Retina (tissue), 1 donor: ENCODE measurements around the gene GABBR2.

Experiments
- DNase-seq: peaks from one replicate; pipeline ENCODE4 v3.0.0-alpha.2; 2016

GABBR2 gene

DNA sequence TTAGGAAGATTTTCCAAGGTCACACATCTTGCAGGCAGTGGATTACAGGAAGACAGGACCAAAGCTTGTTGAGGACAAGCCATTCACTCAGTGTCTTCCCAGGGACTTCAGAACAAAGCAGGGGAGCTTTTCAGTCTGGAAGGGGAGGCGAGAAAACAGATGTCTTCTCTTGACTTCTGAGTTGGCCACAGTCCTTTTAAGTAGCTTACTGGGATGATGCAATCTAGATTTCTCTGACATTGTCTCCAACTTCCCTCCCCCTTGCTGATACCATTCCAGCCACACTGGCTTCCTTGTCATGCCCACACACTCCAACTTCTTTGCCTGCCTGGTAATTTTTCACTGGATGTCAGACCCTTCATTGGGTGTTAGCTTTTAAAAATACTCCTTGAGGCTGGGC is 279.1 kb downstream of the GABBR2 start:
- no peak for DNase-seq

DNA sequence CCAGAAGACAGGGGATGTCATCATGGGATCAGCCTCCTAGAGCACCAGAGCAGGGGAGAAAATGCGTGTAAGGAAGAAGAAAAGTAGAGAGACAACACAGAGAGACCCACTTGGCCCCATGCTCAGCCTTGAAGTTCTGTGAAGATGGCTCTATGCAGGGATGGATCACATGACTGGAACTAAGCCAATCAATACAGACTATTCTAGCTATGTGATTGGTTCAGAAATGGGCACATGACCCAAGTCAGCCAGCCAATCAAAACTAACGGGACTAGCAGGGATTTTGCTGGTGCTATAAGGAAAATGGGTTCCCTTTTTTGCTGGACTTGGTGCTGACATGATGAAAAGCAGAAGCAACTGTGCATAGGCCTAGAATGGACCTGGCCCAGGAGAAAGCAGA is 280.3 kb downstream of the GABBR2 start:
- no peak for DNase-seq

DNA sequence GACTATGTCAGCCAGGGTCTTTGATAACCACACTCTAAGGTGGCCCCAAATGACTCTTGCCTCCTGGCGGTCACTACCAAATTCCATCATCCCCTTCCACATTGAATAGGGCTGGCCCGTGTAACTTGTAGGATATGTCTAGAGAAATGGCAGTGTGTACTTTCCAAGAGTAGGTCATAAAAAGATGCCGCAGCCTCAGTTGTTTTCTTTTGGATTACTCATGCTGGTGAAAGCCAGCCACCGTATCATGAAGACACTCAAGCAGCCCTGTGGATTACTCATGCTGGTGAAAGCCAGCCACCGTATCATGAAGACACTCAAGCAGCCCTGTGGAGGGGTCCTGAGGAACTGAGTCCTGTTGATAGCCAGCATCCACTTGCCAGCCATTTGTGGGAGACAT is 281.2 kb downstream of the GABBR2 start:
- DNase-seq: no peak

DNA sequence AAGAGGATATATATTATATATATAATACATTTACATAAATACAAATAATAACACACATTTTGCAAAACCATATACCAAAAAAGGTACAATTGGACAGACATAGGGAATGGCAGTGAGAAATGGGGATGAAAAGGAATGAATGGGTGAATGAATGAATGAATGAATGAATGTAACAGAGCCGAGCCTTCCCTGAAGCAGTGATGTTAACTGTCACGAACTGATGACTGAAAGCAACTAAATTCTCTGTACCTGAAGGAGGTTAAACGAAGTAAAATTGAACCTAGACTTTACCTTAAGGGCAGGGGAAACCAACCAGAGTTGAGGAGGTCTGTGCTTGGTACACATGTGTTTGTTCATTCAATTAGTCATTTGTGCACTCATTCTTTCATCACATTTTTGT is 283.7 kb downstream of the GABBR2 start:
- DNase-seq: no peak

DNA sequence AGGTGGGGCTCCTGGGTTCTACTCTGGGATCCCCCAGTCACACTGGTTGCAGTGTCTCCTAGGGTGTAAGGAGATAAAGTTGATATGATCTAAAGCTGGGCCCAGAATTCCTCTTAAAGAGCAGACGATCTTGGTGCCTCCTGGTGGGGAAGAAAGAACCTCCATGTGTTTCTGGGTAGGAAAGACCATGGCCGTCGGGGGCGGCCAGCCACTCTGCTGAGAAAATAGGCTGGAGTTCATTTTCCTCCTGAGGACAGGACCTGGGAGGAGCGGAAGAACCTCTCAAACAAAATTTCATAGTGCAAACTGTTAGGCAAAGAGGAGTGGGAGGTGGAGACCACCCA is 289.5 kb downstream of the GABBR2 start:
- DNase-seq: no peak

DNA sequence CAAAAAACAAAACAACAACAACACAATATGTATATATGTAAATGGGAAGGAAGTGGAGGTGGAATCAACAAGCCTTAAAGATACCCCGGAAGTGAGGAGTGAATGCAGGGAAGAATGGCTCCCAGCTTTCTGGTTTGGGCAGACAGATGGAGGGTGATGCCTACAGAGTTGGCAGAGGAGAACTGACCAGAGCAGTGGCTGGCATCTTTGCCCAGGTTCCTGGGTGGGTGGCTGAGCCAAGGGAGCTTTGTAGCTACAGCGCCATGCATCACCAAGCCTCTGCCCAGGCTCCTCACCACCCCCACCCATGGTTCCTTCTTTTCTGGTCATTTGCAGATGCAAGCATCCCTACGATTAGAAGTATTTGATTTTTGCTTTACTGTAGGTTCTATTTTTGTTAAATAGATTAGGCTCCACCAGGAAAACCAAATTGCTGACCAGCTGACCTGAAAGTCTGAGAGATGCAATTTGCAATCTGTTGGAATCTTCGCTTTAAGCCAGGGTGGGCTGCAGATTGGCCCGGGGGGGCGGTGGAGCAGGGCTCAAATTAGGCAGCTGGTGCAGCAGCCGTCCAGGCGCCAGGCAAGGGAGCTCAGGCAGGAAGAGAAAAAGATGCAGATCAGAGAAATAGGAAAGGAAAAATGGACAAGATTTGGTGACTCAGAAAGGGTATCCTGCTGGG is 290.0 kb downstream of the GABBR2 start:
- no peak for DNase-seq

DNA sequence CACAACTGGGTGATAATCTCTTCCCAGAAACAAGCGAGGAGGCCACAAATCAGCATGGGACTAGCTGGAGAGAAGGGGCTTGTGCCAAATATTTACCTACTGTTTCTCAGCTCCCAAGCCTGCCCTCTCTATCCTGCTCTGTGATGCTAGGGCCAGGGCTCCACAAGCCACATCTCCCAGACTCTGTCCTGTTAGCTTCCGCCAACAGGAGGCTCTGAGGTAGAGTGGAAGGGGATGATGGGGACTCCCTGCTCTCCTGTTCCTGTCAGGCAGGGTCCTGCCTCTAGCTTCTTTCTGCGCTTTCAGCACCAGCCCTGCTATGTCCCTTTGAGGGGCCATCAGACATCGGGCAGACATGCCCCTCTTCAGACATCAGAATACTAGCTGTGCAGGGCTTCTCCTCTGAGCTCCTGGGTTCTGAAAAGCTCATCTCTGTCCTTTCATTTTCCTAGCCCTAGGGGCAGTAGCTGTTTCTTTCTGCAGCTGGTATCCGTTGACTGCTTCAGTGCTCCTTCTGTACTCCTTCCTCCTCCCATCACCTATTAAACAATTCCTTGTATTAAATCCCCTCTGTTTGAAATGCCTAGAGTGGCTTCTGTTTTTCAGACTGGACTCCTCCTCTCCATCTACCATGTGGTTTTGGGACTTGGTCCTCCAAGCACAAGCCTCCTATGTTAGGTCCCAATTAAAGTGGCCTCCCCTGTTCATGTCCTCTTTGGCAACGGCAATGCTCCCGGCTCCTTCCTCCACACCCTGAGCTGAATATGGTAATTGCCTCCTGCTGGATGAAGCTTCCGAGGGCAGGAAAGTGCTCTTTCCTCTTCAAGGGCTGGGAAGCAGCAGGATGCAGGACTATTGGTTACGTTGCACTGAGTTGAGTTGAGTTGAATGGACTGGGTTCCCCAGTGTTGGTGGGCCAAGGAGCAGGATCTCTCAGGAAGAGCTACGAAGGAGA is 292.2 kb downstream of the GABBR2 start:
- DNase-seq: no peak

DNA sequence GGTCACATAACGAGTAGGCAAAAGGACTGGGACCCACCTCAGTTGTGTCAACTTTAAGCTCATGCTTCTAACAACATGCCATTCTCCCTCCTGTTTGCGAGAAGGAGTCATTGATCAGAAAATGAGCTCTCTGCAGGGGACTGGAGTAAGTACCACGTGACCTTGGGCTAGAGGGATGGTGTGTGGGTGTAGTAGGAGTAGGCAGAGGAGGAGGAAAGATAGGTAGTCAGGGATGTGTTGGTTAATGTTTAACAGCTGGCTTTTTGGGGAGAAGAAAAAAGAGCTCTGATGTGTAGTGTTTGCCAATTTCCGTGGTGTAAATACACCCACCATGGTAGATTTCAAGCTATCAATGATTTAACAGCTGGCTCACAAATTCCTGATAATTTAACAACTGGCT is 293.0 kb downstream of the GABBR2 start:
- DNase-seq: no peak

DNA sequence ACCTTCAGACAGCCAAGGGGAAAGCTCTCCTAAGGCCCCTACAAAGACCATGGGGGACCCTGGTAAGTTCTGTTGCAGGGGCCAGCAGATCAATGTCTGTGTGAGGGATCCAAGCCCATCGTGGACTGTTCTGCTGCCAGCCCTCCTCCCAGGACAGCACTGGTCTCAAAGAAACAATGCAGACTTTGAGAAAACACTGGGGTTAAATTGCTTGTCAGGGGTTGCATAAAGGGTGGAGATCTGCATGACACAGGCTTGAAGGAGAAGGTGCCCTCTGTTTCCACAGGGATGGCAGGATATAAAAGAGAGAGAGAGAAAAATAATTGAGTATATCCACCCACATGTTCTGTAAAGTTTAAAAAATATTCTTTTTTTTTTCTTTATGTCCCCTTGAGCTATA is 295.7 kb downstream of the GABBR2 start:
- no peak for DNase-seq

DNA sequence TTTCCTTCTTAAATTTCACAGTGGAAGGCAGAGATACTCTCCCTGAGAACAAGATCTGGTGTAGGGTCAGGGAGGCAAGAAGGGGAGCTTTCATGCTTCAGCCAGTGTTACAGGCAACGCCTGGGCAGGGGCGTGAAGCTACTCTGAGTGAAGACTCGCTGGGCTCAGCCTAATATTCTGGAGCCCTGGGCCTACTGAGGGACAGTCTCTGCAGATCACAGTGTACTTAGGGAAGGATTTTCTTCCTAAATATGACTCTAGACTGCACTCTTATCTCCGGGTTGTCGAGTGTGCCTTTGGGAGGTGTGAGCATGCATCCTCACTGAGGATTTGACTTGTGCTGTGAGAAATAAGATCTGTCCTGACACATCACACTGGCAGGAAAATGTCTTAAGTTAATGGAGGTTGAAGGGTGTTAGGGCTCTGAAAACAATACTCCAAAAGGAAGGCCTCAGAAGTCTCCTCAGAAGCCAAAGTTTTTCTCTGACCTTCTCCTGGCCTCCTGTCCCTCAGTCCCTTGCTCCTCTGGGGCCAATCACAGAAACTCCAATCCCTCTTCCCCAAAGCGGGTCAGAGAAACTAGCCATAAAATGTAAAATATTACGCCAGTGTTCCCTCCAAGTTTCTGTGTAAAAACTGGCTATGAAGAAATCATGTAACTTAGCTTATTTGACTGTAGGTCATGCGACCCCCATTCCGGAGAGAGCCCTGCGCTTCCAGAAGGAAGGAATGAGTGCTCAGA is 296.5 kb downstream of the GABBR2 start:
- no peak for DNase-seq

DNA sequence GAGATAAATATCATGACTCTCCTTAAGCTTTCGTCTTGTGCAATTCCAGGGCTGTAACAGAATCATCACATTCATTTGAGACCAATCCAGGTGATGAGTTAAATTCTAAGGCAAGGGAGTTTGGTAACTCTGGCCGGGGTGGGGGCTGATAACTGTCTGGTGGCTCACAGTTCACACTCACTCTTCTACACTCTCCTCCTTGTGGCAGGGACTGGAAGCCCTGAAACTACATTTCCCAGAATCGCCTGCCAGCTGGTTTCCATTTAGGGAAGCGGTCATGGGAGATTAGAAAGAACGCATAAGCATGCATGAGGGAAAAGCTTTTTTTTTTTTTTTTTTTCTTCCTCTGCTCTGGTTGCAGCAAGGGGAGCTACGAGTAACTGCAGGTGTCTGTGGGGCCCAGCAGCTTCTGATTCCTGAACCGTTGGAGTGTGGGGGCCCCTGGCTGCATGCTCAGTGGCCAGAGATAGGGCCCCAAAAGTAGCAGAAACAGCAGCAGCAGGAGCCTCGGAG is 298.5 kb downstream of the GABBR2 start:
- DNase-seq: no peak

DNA sequence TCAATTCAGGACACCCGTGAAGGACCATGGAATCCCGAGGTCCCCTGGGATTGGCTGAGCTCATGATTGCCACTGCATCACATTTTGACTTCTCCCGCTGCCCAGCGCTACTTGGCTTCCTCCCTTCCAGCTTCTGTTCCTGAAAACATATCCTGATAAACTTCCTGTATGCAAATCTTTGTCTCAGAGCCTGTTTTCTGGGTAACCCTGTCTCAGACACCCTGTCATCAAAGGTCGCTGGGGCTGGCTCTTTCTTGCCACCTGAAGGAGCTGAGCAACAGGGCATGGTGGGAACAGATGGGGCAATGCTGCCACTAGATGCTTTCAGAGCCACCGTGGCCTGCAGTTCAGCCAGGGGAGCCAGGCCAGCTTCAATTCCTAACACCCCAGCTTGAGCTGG is 299.0 kb downstream of the GABBR2 start:
- no peak for DNase-seq

DNA sequence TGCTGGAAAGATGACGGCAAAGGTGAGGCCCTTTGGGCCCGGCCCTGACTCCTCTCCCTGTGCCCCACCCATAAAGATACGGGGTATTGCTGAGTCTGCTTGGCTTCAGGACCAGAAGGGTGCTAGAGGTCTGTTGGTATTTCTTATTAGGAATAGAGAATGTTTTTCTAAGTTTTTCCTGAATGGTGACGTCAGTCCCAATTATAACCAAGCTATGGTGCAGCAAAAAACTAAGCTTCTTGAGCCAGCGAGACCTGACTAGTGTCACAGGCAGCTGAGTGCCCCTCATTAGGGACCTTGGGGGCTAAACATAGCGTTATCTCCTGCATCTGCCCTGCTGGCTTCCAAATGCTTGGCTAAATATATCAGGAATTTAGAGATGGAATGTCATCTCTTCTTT is 302.3 kb downstream of the GABBR2 start:
- DNase-seq: no peak

DNA sequence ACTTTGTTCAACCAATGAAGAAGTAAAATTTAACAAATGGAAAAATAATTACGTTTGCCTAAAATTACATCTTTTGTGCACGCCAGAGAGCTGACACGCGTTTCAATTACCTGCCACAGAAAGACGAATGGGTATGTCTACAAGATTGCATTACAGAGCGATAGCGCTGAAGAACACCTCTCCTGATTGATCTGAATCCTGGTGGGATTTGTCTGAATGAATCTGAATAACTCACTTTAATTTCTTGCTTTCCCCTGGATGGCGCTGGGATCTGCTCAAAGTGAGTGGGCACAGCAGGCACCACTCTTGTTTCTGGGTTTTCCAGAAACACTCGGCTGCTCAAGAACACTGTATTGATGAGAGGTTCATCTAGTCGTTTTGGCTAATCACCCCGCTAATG is 304.5 kb downstream of the GABBR2 start:
- DNase-seq: no peak

DNA sequence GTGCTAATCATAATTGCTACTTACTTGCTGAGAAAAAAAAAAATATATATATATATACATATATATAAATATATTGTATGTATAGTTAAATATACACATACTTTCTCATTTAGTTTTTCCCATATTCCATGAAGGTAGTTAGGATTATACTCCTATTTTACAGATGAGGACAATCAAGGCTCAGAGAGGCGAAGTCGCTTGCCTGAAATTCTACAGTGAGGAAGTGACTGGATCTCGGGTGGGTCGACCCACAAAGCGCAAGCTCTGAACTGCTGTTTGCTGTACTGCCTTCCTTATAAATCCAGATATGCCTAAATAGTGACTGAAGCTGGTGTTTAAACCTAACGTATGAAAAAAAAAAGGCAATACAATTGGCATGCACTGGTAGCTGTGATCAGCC is 305.0 kb downstream of the GABBR2 start:
- DNase-seq: no peak

DNA sequence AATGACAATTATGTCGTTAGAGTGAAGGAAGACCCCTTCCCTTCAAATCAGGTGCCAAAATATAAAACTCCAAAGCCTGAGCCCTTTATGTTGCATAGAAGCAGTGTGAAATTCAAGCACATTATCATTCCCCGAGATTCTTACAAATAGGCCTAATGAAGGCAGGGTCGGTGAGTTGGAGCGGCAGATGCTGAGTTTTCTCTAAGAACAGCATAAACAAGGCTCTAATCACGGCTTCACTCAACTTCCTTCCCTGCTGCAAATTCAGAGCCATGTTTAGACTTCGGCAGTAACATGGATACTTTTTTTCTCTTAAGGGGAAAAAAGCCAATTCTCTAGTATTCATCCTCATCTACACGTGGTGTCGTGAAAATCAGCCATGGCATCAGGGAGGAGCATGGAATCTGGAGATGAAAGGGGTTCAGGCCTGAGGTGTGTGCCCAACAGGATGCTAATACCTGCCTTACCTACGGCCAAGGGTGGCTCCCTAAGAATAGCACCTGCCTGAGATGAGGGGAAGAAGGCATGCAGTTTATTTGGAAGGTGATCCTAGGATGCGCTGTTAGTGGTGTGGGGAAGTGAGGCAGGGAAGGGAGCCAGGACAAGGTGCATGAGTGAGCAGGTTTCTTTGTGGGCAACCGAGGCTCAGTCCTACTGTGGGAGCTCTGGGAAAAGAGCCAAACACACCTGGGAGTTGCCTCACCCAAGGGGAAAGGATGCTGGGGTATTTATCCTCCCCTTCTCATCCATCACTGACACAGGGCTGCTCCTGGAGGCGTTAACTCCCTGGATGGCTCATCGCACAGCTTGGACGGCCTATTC is 306.5 kb downstream of the GABBR2 start:
- DNase-seq: no peak

DNA sequence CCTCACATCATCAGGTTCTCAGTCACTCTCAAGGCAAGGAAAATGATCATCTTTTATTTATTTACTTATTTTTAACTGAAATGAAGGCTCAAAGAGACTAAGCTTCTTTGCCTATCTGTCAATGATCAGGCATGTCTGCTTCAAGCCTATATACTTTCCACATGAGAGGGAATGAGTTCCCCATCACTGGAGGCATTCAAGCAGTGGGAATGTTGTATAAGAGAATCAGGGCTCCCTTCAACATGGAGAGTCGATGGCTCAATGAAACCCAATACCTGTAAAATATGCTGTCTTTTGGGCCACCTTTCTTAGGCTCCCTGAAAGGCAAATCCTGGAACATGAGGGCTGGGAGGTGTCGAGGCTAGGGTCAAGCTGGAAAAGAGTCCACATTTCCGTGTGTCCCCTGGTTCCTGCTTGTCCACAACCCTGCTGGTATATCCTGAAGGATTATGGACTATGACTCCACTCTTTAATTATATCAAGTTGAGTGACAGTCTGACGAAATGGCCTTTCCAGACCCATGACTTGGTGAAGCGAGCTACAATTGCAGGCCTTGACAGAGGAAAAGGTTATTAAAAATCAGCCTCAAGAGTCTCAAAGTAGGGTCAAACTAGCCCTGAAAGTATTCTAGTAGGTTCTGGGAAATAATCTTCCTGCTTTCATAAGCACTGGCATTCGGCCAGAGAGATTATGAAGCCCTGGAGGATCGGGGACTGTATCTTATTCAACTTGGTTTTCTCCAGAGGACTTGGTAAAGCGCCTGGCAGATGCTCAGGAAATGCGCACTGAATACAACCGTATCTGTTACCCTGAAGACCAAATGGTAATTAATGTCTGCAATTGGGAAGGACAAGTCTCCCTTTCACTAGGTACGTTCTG is 307.4 kb downstream of the GABBR2 start:
- no peak for DNase-seq

DNA sequence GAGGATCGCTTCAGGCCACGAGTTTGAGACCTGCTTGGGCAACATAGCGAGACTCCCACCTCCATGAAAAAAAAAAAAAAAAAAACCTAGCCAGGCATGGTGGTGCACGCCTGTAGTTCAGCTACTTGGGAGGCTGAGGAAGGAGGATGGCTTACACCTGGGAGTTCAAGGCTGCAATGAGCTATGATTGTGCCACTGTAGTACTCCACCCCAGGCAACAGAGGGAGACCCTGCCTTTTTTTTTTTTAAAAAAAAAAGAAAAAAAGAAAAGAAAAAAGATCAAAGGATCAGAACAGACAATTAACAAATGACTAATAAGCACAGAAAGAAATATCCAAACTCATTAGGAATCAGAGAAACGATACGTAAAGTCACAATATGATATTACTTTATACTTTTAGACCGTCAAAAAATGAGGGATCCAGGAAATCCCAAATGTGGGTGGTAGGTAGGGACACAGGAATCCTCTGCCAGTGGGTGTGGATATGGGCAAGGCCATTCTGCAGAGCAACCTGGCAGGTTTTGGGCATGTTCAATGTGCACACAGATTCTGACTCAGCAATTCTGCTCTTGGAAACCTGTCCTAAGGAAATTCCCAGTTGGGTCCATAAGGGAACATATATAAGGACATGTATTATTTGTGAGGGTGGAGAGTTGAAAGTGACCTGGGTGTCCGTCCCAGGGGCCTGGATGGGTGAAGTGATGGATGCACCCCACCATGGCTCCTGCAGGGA is 308.6 kb downstream of the GABBR2 start:
- DNase-seq: no peak

DNA sequence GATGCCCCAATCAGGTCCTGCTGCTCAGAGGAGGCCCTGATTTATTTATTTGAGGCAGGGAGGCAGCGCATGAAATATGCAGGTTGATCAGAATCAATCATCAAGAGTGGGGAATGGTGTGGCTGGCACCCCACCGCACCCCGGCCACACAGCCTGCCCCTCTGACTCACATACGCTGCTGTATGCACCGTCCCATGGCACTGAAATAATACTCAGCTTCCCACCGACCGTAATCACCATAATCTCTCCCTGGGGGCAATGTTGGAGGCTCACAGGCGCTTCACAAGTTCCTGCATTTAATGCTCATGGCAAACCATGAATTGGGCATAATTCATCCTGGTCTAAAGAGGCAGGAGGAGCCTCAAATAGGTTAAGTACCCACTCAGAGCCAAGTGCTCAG is 312.1 kb downstream of the GABBR2 start:
- no peak for DNase-seq

DNA sequence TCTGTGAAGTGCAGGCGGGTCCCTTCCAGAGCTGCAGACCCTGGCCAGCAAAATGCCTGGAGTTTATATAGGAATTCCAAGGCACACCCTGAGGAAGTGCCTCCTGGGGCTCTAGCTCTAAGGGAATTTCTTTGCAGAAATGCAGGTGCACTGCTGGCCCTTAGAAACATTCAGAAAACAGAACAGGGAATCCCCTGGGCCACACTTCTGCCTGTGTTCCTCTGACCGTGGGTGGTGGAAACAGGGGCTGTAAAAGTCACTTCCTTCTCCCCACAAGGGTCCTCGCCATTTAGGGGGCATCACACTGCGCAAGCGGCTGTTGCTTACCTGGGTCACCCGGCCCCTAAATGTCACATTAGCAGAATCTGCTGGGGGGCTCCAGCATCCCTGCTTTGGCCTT is 312.5 kb downstream of the GABBR2 start:
- DNase-seq: no peak

DNA sequence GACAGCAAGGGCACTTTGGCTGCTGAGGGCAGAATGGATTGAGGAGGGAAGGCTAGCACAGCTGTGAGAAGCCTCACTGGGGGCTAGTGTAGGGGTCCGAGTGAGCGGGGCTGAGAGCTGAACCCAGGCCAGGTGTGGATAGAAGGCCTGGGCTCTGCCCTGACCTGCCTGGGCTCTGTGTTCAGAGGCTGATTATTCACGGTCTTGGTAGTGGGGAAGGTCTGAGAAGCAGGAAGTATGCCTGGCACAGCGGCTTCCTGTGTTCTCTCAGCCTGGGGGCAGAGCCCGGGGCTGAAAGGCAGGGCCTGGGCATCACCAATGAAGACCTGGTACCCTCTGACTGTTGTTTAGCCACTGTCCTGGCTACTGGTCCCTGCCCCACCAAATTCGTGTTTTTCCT is 316.9 kb downstream of the GABBR2 start:
- no peak for DNase-seq
